ENCODE data around the gene HOXB8.

HOXB8 gene

DNA sequence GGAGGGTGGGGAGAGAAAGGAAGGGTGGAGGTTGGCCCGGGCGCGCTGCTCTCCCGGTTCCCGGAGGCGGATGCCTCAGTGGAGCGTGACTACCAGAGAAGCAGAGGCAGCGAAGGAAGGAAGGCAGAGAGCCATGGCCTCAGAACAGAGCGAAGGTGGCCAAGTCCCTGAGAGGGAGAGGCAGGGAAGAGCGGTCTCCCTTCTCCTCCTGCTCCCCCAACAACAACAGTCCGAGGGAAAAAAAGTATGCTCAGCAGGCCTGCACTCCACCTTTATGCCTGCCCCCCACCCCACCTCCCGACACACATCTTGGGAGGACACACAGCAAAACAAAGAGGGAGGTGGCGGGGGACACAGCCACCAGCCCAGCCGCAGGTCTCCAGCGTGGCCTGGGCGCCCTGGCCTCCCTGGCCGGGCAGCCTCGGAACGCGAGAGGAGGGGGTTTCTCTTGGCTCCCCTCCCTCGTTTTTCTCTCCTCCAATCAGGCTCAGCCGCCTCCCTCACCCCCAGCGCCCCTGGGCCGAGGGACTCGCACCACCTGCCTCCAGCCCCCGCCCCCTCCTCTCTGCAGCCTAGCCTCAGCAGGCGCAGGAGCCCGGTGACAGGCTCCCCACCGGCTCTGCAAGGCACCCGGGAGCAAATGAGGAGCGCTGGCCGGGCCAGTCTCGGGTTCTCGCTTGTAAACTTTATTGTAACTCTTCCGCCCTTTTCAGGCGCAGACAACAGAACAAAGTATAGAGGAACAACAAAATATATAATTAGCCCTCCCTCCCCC lies 3.2 kb downstream of the HOXB8 start:
- peak; percentile 5 for FAIRE-seq
- DNase-seq (ENCODE audit: extremely low spot score, insufficient read length, low read depth): no peak

DNA sequence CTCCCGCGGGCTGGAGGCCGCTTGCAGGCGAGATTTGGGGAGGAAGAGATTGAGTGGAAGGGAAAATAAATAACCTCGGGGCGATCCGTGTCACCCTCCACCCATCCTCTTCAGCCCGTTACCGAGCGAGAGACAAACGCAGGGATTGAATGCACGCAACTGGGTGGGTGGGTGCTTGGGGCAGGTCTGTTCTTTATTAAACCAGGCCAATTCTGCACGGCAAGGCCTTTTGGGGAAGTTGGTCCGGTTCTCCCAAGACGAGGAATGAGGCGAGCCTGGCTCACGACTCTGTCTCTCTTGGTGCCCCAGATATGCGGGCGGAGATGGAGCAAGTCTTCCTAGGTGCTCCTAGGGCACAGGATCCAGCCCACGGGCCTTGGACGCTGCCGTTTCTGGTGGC lies 3.9 kb downstream of the HOXB8 start:
- DNase-seq (ENCODE audit: extremely low spot score, insufficient read length, low read depth) (no peak), FAIRE-seq (no peak)

DNA sequence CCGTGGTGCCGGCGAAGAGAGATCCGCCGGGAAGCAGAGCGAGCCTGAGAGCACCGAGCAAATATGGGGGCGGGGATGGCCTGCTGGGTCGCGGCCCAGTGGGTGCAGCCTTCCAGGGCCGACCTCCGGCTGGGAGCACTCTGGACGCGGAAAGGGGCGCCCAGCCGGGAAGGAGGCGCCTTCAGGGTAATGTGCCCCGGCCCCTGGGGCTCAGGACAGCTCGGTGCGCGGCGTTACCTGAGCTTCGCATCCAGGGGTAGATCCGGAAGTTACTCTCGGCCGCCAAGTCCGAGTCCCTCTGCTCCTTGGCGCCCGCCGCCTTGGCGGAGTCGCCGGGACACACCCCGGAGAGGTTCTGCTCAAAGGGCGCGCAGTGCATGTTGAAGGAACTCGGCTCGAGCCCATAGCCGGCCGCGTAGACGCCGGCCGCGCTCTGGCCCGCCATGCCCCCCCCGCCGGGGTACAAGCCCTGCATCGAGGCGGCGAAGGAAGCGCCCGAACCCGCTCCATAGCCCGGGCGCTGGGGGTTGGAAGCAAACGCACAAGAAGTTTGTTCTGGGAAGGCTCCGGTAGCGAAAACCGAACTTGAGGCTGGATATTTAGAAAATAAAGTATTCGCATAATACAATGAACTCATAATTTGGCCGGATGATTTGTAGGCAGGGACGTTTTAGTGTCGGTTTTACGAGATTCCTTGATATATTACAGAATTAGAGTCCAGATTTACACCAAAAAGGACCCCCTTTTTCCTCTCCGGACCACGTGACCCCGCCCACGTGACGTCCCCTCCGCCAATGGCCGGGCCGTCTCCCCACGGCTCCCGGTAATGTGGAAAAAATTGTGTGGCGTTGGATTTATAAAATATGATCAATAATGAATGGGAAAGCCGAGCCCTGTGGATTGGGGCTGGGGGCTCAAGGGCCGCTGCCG lies 4.5 kb downstream of the HOXB8 start, which contains the start of gene HOXB7:
HOXB7 (minus strand) TSS at position 736 of the 930 bp plus-strand sequence; CDS start at position 637, 99 bp downstream.
- DNase-seq (ENCODE audit: extremely low spot score, insufficient read length, low read depth): peak; percentile 69
- FAIRE-seq: peak; percentile 86

GRCh38 chr17:48609759-48610281 lies 5.3 kb downstream of the HOXB8 start:
- DNase-seq (ENCODE audit: extremely low spot score, insufficient read length, low read depth): no peak

GRCh38 chr17:48609033-48609432 lies 6.1 kb downstream of the HOXB8 start:
- DNase-seq (ENCODE audit: extremely low spot score, insufficient read length, low read depth): no peak

More at GRCh38 chr17:48609759-48610281, 5.3 kb downstream of the HOXB8 start:
- FAIRE-seq: no peak

GRCh38 chr17:48608494-48608834 lies 6.6 kb downstream of the HOXB8 start:
- FAIRE-seq: no peak
- no peak for DNase-seq (ENCODE audit: extremely low spot score, insufficient read length, low read depth)

More at GRCh38 chr17:48609033-48609432, 6.1 kb downstream of the HOXB8 start:
- no peak for FAIRE-seq

- FAIRE-seq (no peak), DNase-seq (ENCODE audit: extremely low spot score, insufficient read length, low read depth) (no peak)
Measured at GRCh38 chr17:48606892-48607614, 8.0 kb downstream of the HOXB8 start.

GRCh38 chr17:48605991-48606891 lies 8.9 kb downstream of the HOXB8 start:
- FAIRE-seq (no peak), DNase-seq (ENCODE audit: extremely low spot score, insufficient read length, low read depth) (no peak)

- FAIRE-seq (no peak), DNase-seq (ENCODE audit: extremely low spot score, insufficient read length, low read depth) (no peak)
Measured at GRCh38 chr17:48605409-48605919, 9.6 kb downstream of the HOXB8 start.

DNA sequence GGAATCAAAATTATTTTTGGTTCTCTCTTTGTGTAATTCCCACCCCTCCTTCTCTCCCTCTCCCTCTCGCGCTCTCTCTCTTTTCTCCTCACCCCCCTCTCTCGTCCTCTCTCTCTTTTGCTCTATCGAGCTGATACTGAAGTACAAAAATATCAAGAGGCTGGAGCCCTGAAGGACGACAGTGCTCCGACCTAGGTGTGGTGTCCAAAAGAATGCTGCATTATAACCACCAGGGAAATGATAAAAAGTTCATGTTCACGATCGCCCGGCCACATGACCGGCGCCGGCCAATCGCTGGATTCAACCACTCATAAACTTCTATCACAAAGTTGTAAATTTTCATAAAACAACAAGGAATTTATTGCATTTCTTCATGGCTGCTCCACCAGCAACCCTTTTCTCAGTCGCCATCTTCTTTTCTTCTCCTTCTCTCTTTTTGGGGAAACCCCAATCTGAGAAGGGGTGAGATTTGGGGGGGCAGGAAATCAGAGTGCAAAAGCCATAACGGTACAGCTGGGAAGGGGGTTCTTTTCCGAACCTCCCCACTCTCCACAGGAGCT lies 10.2 kb downstream of the HOXB8 start, which contains the start of gene HOXB6:
HOXB6 (minus strand) TSS at position 217 of the 560 bp plus-strand sequence. CDS start 6,836 bp downstream, outside the sequence.
- FAIRE-seq: no peak
- DNase-seq (ENCODE audit: extremely low spot score, insufficient read length, low read depth): no peak

DNA sequence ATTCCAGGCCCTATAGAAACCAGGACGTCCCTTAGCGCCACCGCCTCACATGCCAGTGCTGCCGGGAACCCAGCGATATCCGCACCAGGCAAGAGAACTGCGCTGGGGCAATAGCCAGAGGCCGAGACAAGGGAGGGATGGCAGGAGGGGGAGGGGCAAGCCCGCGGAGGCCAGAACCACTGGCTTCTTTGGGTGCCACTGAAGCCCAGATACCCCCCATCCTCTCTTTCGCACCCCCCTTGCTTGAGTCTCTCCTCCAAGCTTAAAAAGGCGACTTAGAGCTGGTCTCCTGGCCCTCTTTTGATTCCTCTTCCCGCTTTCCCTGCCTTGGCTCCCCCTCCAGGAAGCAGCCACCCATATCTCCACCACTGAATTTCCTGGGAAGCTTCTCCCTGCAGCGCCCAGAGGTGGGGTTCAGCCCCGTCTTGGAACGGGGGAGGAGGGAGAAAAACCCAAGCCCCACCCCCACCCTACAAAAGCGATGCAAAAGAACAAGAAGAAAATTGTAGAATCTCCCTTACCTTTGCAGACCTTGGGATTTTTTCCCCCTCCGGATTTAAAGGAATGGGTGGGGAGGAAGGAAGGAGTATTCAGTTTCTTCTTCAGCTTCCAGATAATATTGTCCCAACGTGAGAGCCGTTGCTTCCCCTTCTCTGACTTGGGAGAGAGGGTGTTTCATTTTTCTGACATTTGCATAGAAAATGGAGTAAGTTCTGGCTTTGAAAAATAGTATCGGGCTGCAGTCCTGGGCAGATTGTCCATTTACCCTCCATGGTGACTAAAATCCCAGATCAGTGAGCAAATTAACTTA lies 10.9 kb downstream of the HOXB8 start:
- FAIRE-seq: no peak
- DNase-seq (ENCODE audit: extremely low spot score, insufficient read length, low read depth): no peak

DNA sequence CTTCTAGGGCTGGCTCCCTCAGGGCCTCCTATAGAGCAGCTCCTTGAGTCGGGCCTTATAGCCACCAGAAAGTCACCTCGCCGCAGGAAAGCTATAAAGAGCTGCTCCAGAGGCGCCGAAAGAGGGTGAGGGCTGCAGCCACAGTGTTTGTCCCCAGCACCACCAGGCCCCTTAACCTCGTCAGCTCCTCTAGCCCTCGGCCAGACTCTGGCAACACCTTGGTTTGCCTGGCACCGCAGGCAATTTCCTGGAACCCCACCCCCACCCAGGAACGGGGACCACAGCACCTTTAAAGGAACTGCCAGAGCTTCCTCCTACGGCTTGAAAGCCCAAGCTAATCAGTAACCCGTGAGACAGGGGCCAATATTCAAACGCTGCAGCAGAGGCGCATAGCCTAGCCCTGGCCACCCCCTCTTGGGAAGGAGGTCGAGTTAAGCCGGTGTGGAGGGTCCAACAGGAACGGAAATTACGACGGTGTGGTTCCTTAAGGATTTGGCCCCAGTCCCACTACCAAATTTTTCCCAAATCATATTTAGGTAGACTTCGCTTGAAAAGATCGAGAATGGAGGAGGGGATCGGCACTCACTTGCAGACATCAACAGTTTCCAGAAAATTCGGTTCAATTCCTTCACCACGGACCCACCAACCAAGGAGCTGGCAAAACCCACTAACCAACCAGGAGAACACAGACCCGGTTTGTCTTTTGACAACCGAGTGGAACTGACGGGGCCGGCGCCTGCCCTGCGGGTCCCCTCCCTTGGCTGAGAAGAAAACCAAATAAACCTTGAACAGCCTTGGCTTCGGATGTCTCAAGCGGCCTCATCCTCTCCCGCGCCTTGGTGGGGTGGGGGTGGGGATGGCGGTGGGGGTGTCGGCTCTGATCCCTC lies 13.3 kb downstream of the HOXB8 start:
- peak; percentile 36 for FAIRE-seq
- no peak for DNase-seq (ENCODE audit: extremely low spot score, insufficient read length, low read depth)

GRCh38 chr17:48601207-48601538 lies 13.9 kb downstream of the HOXB8 start:
- DNase-seq (ENCODE audit: extremely low spot score, insufficient read length, low read depth): no peak
- FAIRE-seq: no peak

DNA sequence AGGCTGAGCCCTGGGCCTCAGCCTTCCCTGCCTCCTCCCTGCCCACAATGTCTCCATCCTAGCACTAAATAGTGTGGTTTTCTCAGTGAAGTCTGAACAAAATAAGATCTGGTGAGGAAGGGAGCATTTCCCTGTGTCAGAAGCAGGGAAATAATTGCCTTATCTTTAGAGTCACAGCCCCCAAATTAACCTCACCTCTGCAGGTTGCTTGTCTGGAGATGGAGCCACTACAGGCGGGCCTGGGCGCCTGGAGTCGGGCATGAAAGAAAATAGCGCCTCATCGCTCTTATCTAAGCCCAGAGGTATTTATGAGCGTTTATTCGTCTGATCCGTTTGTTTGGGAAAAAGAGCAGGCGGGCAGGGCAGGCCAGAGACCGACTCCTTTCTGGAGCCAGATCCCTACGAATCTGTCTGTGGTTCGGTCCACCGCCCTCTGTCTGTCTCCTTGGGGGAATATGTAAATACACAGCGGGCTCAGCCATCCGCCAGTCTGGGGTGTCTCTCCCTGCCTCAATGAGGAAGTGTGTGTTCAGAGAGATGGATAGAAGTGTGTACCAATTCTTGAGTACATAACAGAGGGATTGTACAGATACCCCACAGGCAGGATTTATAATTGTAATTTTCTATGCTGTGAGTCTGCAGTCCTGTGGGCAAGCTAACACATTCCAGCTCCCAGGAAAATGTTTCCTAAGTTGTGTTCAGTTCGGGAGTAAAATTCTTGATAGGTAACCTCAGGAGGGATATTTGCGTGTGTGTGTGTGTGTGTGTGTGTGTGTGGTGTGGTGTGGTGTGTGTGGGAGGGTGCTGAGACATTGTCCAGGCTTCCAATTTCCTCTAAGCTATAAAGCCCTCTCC lies 14.6 kb downstream of the HOXB8 start:
- FAIRE-seq (no peak), DNase-seq (ENCODE audit: extremely low spot score, insufficient read length, low read depth) (no peak)

GRCh38 chr17:48599354-48599753 lies 15.7 kb downstream of the HOXB8 start:
- no peak for DNase-seq (ENCODE audit: extremely low spot score, insufficient read length, low read depth)
- no peak for FAIRE-seq

DNA sequence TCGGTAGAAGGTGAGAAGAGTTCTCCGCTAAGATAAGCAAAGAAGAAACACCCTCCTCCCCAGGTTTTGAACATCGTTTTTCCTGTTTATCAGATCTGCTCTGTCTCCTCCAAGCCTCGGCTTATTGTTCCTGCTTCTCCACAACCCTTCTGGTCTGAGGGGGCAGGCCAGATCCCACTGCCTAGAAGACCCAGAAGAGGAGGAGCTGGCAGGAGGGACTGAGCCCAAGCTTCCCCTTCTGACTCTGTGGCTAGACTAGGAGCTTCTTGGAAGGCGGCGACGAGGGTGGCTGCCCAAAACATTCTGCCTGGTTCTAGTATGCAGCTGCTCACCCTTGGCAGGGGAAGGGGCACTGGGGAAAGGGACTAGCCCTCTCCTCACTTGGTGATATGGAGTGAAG lies 16.4 kb downstream of the HOXB8 start:
- no peak for FAIRE-seq
- no peak for DNase-seq (ENCODE audit: extremely low spot score, insufficient read length, low read depth)
